ENCODE measurements around the gene CA11. TPM values are rescaled to one million over a fixed set of nuclear protein-coding genes. Genes with fewer than 3 reads are reported as not detected.

Gene CA11
- total RNA-seq, 1 experiment from 2014 or later: 12.6 TPM

- no peak for TF ChIP-seq REST (IDR thresholded peaks at IDR 0.05; ENCODE audit: insufficient read depth in 1 of 2, low read depth in 2 of 2, low read length in 1 of 2)
- TF ChIP-seq CTCF (IDR thresholded peaks at IDR 0.05): no peak
- TF ChIP-seq POLR2AphosphoS5 (IDR thresholded peaks at IDR 0.05; ENCODE audit: low read depth, low read length): no peak
- no peak for TF ChIP-seq SIN3A (IDR thresholded peaks at IDR 0.05; ENCODE audit: borderline replicate concordance, insufficient read depth, low read depth, low read length)
- TF ChIP-seq TCF7L2 (IDR thresholded peaks at IDR 0.05; ENCODE audit: low read depth, low read length): no peak
- ChIA-PET POLR2A (no interaction called here), CTCF (no interaction called here)
- BruUV-seq (replicated peaks): no TSS peak
- DNase-seq (ENCODE audit: low read depth, low spot score) (no peak), ATAC-seq (no peak)
- in situ Hi-C loops (cut with HindIII; ENCODE audit: low pct_unique_long_range_greater_than_20kb, low sequenced_read_pairs) (no loop called here), intact Hi-C loops (cut with micrococcal nuclease; ENCODE audit: unreplicated experiment) (no loop called here)
- Histone ChIP-seq H3K36me3 (ENCODE audit: control insufficient read depth, insufficient read depth, low read length) (no peaks in the 10 kb centered on the region), H3K4me3 (ENCODE audit: low read depth in 2 of 2, low read length in 2 of 2) (no peak overlapping the region), H3K4me1 (ENCODE audit: control insufficient read depth, insufficient read depth, low read length) (no peaks in the 10 kb centered on the region), H3K27me3 (ENCODE audit: control insufficient read depth, insufficient read depth, low read length) (no peaks in the 10 kb centered on the region), H3K27ac (ENCODE audit: low read length) (no peak overlapping the region), H3K9me3 (ENCODE audit: control insufficient read depth, insufficient read depth, low read depth, low read length) (no peaks in the 10 kb centered on the region)
Observed at GRCh38 chr19:48668332-48668731, 22.3 kb upstream of the CA11 start.

DNA sequence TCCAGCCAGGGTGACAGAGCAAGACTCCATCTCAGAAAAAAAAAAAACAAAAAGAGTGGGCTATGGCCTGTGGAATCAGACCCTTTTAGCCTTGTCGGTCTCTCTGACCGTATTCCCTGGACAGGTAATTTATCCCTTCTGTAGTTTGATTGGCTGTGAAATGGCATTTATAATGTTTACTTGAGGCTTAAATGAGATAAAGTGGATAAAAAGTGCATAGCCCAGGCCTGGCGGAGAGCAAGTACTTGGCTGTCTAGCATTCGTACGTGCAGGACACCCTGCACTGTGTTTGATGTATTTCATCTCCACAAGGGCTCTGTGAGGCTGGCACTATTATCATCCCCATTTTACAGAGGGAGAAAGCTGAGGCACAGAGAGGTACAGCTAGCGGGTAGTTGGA, 19.8 kb upstream of the CA11 start:
- BruUV-seq (replicated peaks): no TSS peak
- CTCF ChIA-PET: interaction anchor here (1.2 kb wide), 1 partner anchor 73 kb away, joined by 3 read pairs; no protein-coding TSS in a partner anchor
- no peak overlapping the region for H3K4me3 ChIP-seq (ENCODE audit: low read depth in 2 of 2, low read length in 2 of 2)
- H3K4me1 ChIP-seq (ENCODE audit: control insufficient read depth, insufficient read depth, low read length): no peaks in the 10 kb centered on the region
- in situ Hi-C loops (cut with HindIII; ENCODE audit: low pct_unique_long_range_greater_than_20kb, low sequenced_read_pairs) (no loop called here), intact Hi-C loops (cut with micrococcal nuclease; ENCODE audit: unreplicated experiment) (no loop called here)
- no peaks in the 10 kb centered on the region for H3K36me3 ChIP-seq (ENCODE audit: control insufficient read depth, insufficient read depth, low read length)
- H3K27me3 ChIP-seq (ENCODE audit: control insufficient read depth, insufficient read depth, low read length): no peaks in the 10 kb centered on the region
- POLR2A ChIA-PET: interaction anchor here (0.6 kb wide), 1 partner anchor 296 kb away, joined by 4 read pairs; no protein-coding TSS in a partner anchor
- DNase-seq (ENCODE audit: low read depth, low spot score) (no peak), ATAC-seq (no peak)
- H3K9me3 ChIP-seq (ENCODE audit: control insufficient read depth, insufficient read depth, low read depth, low read length): no peaks in the 10 kb centered on the region
- no peak overlapping the region for H3K27ac ChIP-seq (ENCODE audit: low read length)
- TF ChIP-seq CTCF (IDR thresholded peaks at IDR 0.05): no peak
- no peak for TF ChIP-seq SIN3A (IDR thresholded peaks at IDR 0.05; ENCODE audit: borderline replicate concordance, insufficient read depth, low read depth, low read length)
- TF ChIP-seq POLR2AphosphoS5 (IDR thresholded peaks at IDR 0.05; ENCODE audit: low read depth, low read length): no peak
- no peak for TF ChIP-seq TCF7L2 (IDR thresholded peaks at IDR 0.05; ENCODE audit: low read depth, low read length)
- TF ChIP-seq REST (IDR thresholded peaks at IDR 0.05; ENCODE audit: insufficient read depth in 1 of 2, low read depth in 2 of 2, low read length in 1 of 2): no peak
